ENCODE measurements around the gene ALOX15B. TPM values are rescaled to one million over a fixed set of nuclear protein-coding genes. Genes with fewer than 3 reads are reported as not detected.
"Not testable (repeated sequence)": the region's sequence is repeated elsewhere in the genome, so short reads cannot be mapped to it uniquely, and the experiment has no call there.

ALOX15B gene
- total RNA-seq, 1 donor, result 5.1 TPM

GRCh38 chr17:8012996-8013640 lies 25.7 kb upstream of the ALOX15B start:
- DNase-seq (ENCODE audit: low read depth in 2 of 3, low spot score in 2 of 3), result peak in 1 of 3 donors; percentile 73

GRCh38 chr17:8013731-8014557 lies 24.9 kb upstream of the ALOX15B start:
- DNase-seq (ENCODE audit: low read depth in 2 of 3, low spot score in 2 of 3), result no peak

GRCh38 chr17:8014558-8014850 lies 24.4 kb upstream of the ALOX15B start:
- DNase-seq (ENCODE audit: low read depth in 2 of 3, low spot score in 2 of 3), result no peak

GRCh38 chr17:8015236-8015956 lies 23.5 kb upstream of the ALOX15B start:
- DNase-seq (ENCODE audit: low read depth in 2 of 3, low spot score in 2 of 3), result no peak

- no peak for DNase-seq (ENCODE audit: low read depth in 2 of 3, low spot score in 2 of 3)
Observed at GRCh38 chr17:8015957-8016631, 22.8 kb upstream of the ALOX15B start.

- DNase-seq (ENCODE audit: low read depth in 2 of 3, low spot score in 2 of 3), result peak in 2 of 3 donors; percentile 66 to 79
Observed at GRCh38 chr17:8016632-8017424, 22.0 kb upstream of the ALOX15B start.

GRCh38 chr17:8018436-8018835 lies 20.4 kb upstream of the ALOX15B start:
- peak in 2 of 3 donors; percentile 80 to 90 for DNase-seq (ENCODE audit: low read depth in 2 of 3, low spot score in 2 of 3)

- DNase-seq (ENCODE audit: low read depth in 2 of 3, low spot score in 2 of 3), result no peak
Observed at GRCh38 chr17:8019166-8019565, 19.7 kb upstream of the ALOX15B start.

- peak in 1 of 3 donors; percentile 21 for DNase-seq (ENCODE audit: low read depth in 2 of 3, low spot score in 2 of 3)
Observed at GRCh38 chr17:8019665-8020650, 18.9 kb upstream of the ALOX15B start.

- no peak for DNase-seq (ENCODE audit: low read depth in 2 of 3, low spot score in 2 of 3)
Observed at GRCh38 chr17:8020776-8021564, 17.9 kb upstream of the ALOX15B start.

- DNase-seq (ENCODE audit: low read depth in 2 of 3, low spot score in 2 of 3), result no peak
Observed at GRCh38 chr17:8021565-8022359, 17.1 kb upstream of the ALOX15B start.

- no peak for DNase-seq (ENCODE audit: low read depth in 2 of 3, low spot score in 2 of 3)
Observed at GRCh38 chr17:8022360-8023003, 16.4 kb upstream of the ALOX15B start.

GRCh38 chr17:8024161-8024560 lies 14.7 kb upstream of the ALOX15B start:
- DNase-seq (ENCODE audit: low read depth in 2 of 3, low spot score in 2 of 3), result not testable (repeated sequence)

GRCh38 chr17:8025176-8025911 lies 13.5 kb upstream of the ALOX15B start:
- DNase-seq (ENCODE audit: low read depth in 2 of 3, low spot score in 2 of 3), result no peak

- DNase-seq (ENCODE audit: low read depth in 2 of 3, low spot score in 2 of 3), result no peak
Observed at GRCh38 chr17:8029121-8029520, 9.7 kb upstream of the ALOX15B start.

- no peak for DNase-seq (ENCODE audit: low read depth in 2 of 3, low spot score in 2 of 3)
Observed at GRCh38 chr17:8031261-8031661, 7.6 kb upstream of the ALOX15B start.

Measured in hematopoietic multipotent progenitor cell (in vitro differentiated cells).